SHP77 treated with DMSO at 0.1 percent for 48 hours (cell line): ENCODE data around the gene PMM2.
"Not testable (repeated sequence)": the region's sequence is repeated elsewhere in the genome, so short reads cannot be mapped to it uniquely, and the experiment has no call there.

ENCODE experiments used
- DNase-seq: peaks from one replicate; lab custom pipeline; 2025; lab: John Stamatoyannopoulos, UW

The PMM2 gene

GRCh38 chr16:8867216-8867931 is 69.7 kb downstream of the PMM2 start:
- DNase-seq = no peak

- no peak for DNase-seq
These were observed 70.3 kb downstream of the PMM2 start for GRCh38 chr16:8867932-8868415.

GRCh38 chr16:8868416-8869211 is 71.0 kb downstream of the PMM2 start, which contains the start of gene CARHSP1:
Gene CARHSP1 (minus strand): TSS chr16:8869006. CDS start chr16:8859328, 9,678 bp downstream.
- DNase-seq = peak; percentile 43

- no peak for DNase-seq
These were observed 71.8 kb downstream of the PMM2 start for GRCh38 chr16:8869212-8869987.

- DNase-seq = not testable (repeated sequence)
These were observed 72.3 kb downstream of the PMM2 start for GRCh38 chr16:8869988-8870241.

- DNase-seq = no peak
These were observed 74.4 kb downstream of the PMM2 start for GRCh38 chr16:8872071-8872470.

- no peak for DNase-seq
These were observed 75.6 kb downstream of the PMM2 start for GRCh38 chr16:8872967-8873865.

- DNase-seq = not testable (repeated sequence)
These were observed 76.2 kb downstream of the PMM2 start for GRCh38 chr16:8873866-8874195.

- no peak for DNase-seq
These were observed 76.7 kb downstream of the PMM2 start for GRCh38 chr16:8874388-8874787.

- not testable (repeated sequence) for DNase-seq
These were observed 77.7 kb downstream of the PMM2 start for GRCh38 chr16:8875317-8875716.

GRCh38 chr16:8877894-8878522 is 80.4 kb downstream of the PMM2 start:
- no peak for DNase-seq

GRCh38 chr16:8878523-8878911 is 80.9 kb downstream of the PMM2 start:
- no peak for DNase-seq

GRCh38 chr16:8880839-8881510 is 83.3 kb downstream of the PMM2 start:
- DNase-seq = no peak

- no peak for DNase-seq
These were observed 84.5 kb downstream of the PMM2 start, which contains the start of gene LITAFD for GRCh38 chr16:8882041-8882617. Gene LITAFD (plus strand): TSS chr16:8882351. CDS start chr16:8884356, 2,005 bp downstream.

- DNase-seq = no peak
These were observed 85.2 kb downstream of the PMM2 start for GRCh38 chr16:8882725-8883377.

- no peak for DNase-seq
These were observed 88.3 kb downstream of the PMM2 start for GRCh38 chr16:8885674-8886592.

GRCh38 chr16:8886593-8887430 is 89.2 kb downstream of the PMM2 start:
- no peak for DNase-seq

GRCh38 chr16:8887431-8887765 is 89.8 kb downstream of the PMM2 start:
- no peak for DNase-seq
